C4-2B (cell line): Measurements from ENCODE around the gene BRIX1.

Experiments used
- CTCF ChIP-seq: fragments of 450-650 bp; conservative IDR thresholded peaks from 2 replicates; pipeline ENCODE4 v1.5.1; 2017; ENCODE audit warnings: mild to moderate bottlenecking
- ZFX ChIP-seq: fragments of 450-650 bp; IDR thresholded peaks from 2 replicates; pipeline ENCODE4 v1.6.1; 2017

GRCh38 chr5:34891981-34892380 is 23.5 kb upstream of the BRIX1 start:
- TF ChIP-seq CTCF (no peak), ZFX (no peak)
